AG04449 (cell line): ENCODE data around the gene EEFSEC.

ENCODE experiments used
- CTCF ChIA-PET: fragments of 350-600 bp; formaldehyde crosslinking; extraction: SDS; loops from one replicate; lab custom pipeline; 2021; ENCODE audit warnings: antibody characterized with exemption; lab: Yijun Ruan, JAX
- POLR2A ChIA-PET: fragments of 400-600, 350-600 bp; formaldehyde crosslinking; extraction: SDS; loops from one replicate; lab custom pipeline; 2020; ENCODE audit warnings: antibody characterized with exemption, inconsistent platforms; lab: Yijun Ruan, JAX
- DNase-seq: peaks from one replicate; pipeline ENCODE4 v3.0.0-alpha.2; 2010; ENCODE audit warnings: low read depth, low spot score
- H3K4me3 ChIP-seq: 2 replicates; pipeline ENCODE4 v1.5.1; 2011; ENCODE audit warnings: low read depth, mild to moderate bottlenecking, control low read depth, low read length
- CTCF ChIP-seq: IDR thresholded peaks from one replicate; pipeline ENCODE4 v1.5.1; 2011; ENCODE audit warnings: mild to moderate bottlenecking, moderate library complexity, low read length, control low read depth, inconsistent platforms; ENCODE audit not compliant: insufficient read depth; ENCODE audit errors: missing control alignments

EEFSEC gene

GRCh38 chr3:128354788-128355542 lies 201.7 kb downstream of the EEFSEC start:
- ChIA-PET CTCF (interaction anchor here (2.3 kb wide), 1 partner anchor 11 kb away, joined by 5 read pairs; no protein-coding TSS in a partner anchor), POLR2A (no interaction called here)
- H3K4me3 ChIP-seq = no peak overlapping the region
- DNase-seq = no peak
- TF ChIP-seq CTCF = no peak

- ChIA-PET CTCF (interaction anchor here (2.3 kb wide), 1 partner anchor 11 kb away, joined by 5 read pairs; no protein-coding TSS in a partner anchor), POLR2A (no interaction called here)
- DNase-seq = no peak
- no peak overlapping the region for H3K4me3 ChIP-seq
- no peak for TF ChIP-seq CTCF
Measured at GRCh38 chr3:128355543-128355919, 202.2 kb downstream of the EEFSEC start.

GRCh38 chr3:128356822-128357221 lies 203.5 kb downstream of the EEFSEC start:
- TF ChIP-seq CTCF = no peak
- no peak for DNase-seq
- H3K4me3 ChIP-seq = no peak overlapping the region
- CTCF ChIA-PET = no interaction called here
- POLR2A ChIA-PET = no interaction called here

GRCh38 chr3:128357538-128357937 lies 204.3 kb downstream of the EEFSEC start:
- POLR2A ChIA-PET = no interaction called here
- TF ChIP-seq CTCF = no peak
- DNase-seq = no peak
- CTCF ChIA-PET = no interaction called here
- H3K4me3 ChIP-seq = no peak overlapping the region

GRCh38 chr3:128358156-128358895 lies 205.0 kb downstream of the EEFSEC start:
- CTCF ChIA-PET = no interaction called here
- no peak overlapping the region for H3K4me3 ChIP-seq
- DNase-seq = no peak
- POLR2A ChIA-PET = no interaction called here
- no peak for TF ChIP-seq CTCF

- no peak for TF ChIP-seq CTCF
- no peak for DNase-seq
- H3K4me3 ChIP-seq = no peak overlapping the region
- CTCF ChIA-PET = interaction anchor here (1.4 kb wide), 1 partner anchor 10 kb away, joined by 5 read pairs; no protein-coding TSS in a partner anchor
- POLR2A ChIA-PET = no interaction called here
Measured at GRCh38 chr3:128359060-128359664, 205.9 kb downstream of the EEFSEC start.
